OCI-LY1 (cell line): ENCODE data around the gene MAPT.

Experiments
- CTCF ChIP-seq: fragments of 200-600 bp; sonication (generic), shearing (Covaris generic); IDR thresholded peaks from 2 replicates; pipeline ENCODE4 v1.5.1; 2017; ENCODE audit warnings: mild to moderate bottlenecking, antibody characterized with exemption, low read length, moderate library complexity, mixed read lengths
- EZH2 ChIP-seq: fragments of 200-600 bp; sonication (generic), shearing (Covaris generic); IDR thresholded peaks from 2 replicates; pipeline ENCODE4 v1.8.0; 2017; ENCODE audit warnings: borderline replicate concordance, mixed run types, mild to moderate bottlenecking, antibody characterized with exemption, low read length, moderate library complexity, mixed read lengths

GRCh38 chr17:46024590-46024989, 130.2 kb downstream of the MAPT start:
- TF ChIP-seq EZH2 (no peak), CTCF (no peak)
